ENCODE data around the gene NTM.

Gene NTM

GRCh38 chr11:131549770-131550169 is 179.4 kb downstream of the NTM start:
- DNase-seq (ENCODE audit: low read depth) = no peak

- DNase-seq (ENCODE audit: low read depth) = no peak
Observed at GRCh38 chr11:131560287-131560686, 189.9 kb downstream of the NTM start.

GRCh38 chr11:131561501-131561900 is 191.1 kb downstream of the NTM start:
- DNase-seq (ENCODE audit: low read depth) = no peak

- DNase-seq (ENCODE audit: low read depth) = no peak
Observed at GRCh38 chr11:131561972-131562371, 191.6 kb downstream of the NTM start.

GRCh38 chr11:131568318-131568717 is 197.9 kb downstream of the NTM start:
- DNase-seq (ENCODE audit: low read depth) = no peak

GRCh38 chr11:131571571-131571970 is 201.2 kb downstream of the NTM start:
- DNase-seq (ENCODE audit: low read depth) = no peak

GRCh38 chr11:131572423-131572822 is 202.0 kb downstream of the NTM start:
- no peak for DNase-seq (ENCODE audit: low read depth)

GRCh38 chr11:131579932-131580387 is 209.5 kb downstream of the NTM start:
- DNase-seq (ENCODE audit: low read depth) = no peak

- no peak for DNase-seq (ENCODE audit: low read depth)
Observed at GRCh38 chr11:131580476-131580875, 210.1 kb downstream of the NTM start.

- no peak for DNase-seq (ENCODE audit: low read depth)
Observed at GRCh38 chr11:131581046-131581445, 210.6 kb downstream of the NTM start.

- DNase-seq (ENCODE audit: low read depth) = no peak
Observed at GRCh38 chr11:131582021-131582525, 211.7 kb downstream of the NTM start.

- no peak for DNase-seq (ENCODE audit: low read depth)
Observed at GRCh38 chr11:131583421-131583820, 213.0 kb downstream of the NTM start.

- DNase-seq (ENCODE audit: low read depth) = no peak
Observed at GRCh38 chr11:131583938-131584337, 213.5 kb downstream of the NTM start.

GRCh38 chr11:131584785-131585592 is 214.6 kb downstream of the NTM start:
- no peak for DNase-seq (ENCODE audit: low read depth)

GRCh38 chr11:131588057-131588456 is 217.6 kb downstream of the NTM start:
- DNase-seq (ENCODE audit: low read depth) = no peak

GRCh38 chr11:131591051-131591461 is 220.6 kb downstream of the NTM start:
- no peak for DNase-seq (ENCODE audit: low read depth)

- no peak for DNase-seq (ENCODE audit: low read depth)
Observed at GRCh38 chr11:131592152-131592551, 221.7 kb downstream of the NTM start.

GRCh38 chr11:131592734-131593133 is 222.3 kb downstream of the NTM start:
- DNase-seq (ENCODE audit: low read depth) = no peak

GRCh38 chr11:131593301-131593700 is 222.9 kb downstream of the NTM start:
- DNase-seq (ENCODE audit: low read depth) = no peak

- DNase-seq (ENCODE audit: low read depth) = no peak
Observed at GRCh38 chr11:131595797-131596196, 225.4 kb downstream of the NTM start.

- no peak for DNase-seq (ENCODE audit: low read depth)
Observed at GRCh38 chr11:131597890-131598289, 227.5 kb downstream of the NTM start.

- DNase-seq (ENCODE audit: low read depth) = no peak
Observed at GRCh38 chr11:131598305-131598704, 227.9 kb downstream of the NTM start.

- no peak for DNase-seq (ENCODE audit: low read depth)
Observed at GRCh38 chr11:131599285-131599684, 228.9 kb downstream of the NTM start.

GRCh38 chr11:131600628-131601027 is 230.2 kb downstream of the NTM start:
- DNase-seq (ENCODE audit: low read depth) = no peak

Measured in stimulated activated CD8-positive, alpha-beta memory T cell treated with anti-CD3 and anti-CD28 coated beads, Interleukin-15, amount 100 ng/mL, for 24 hours (primary cell).